H1 (cell line): ENCODE data around the gene RNF128. TPM values are rescaled to one million over a fixed set of nuclear protein-coding genes. Genes with fewer than 3 reads are reported as not detected.

ENCODE experiments used
- CTCF ChIA-PET: fragments of 300-600 bp; sonication (Branson Sonifier 250); formaldehyde crosslinking; loops from one replicate; lab custom pipeline; 2021; ENCODE audit not compliant: partially characterized antibody; lab: Charles Lee
- POLR2A ChIA-PET: fragments of 300-600 bp; sonication (Branson Sonifier 250); formaldehyde crosslinking; loops from one replicate; lab custom pipeline; 2021; ENCODE audit warnings: inconsistent platforms; ENCODE audit not compliant: partially characterized antibody; lab: Charles Lee
- DNase-seq, 2 experiments: peaks; one replicate each; pipeline versions ENCODE4 v3.0.0 to v3.0.0-alpha.2; 2010 to 2022; ENCODE audit warnings: low spot score in 2 of 2, low read depth in 1 of 2, mixed read lengths in 1 of 2
- FAIRE-seq: peaks from 2 replicates; lab custom pipeline; 2011; peaks lifted over from hg19 to GRCh38; lab: Jason Lieb, UNC
- H2AFZ ChIP-seq: 2 replicates; pipeline ENCODE4 v1.8.1; 2012; ENCODE audit warnings: low read length, inconsistent platforms
- H2AK5ac ChIP-seq: 2 replicates; pipeline ENCODE4 v1.6.1; 2013; ENCODE audit warnings: low read depth, low read length
- H2BK120ac ChIP-seq: replicated peaks from 2 replicates; pipeline ENCODE3; 2013; ENCODE audit warnings: low read depth, low read length, inconsistent platforms
- H2BK12ac ChIP-seq: 2 replicates; pipeline ENCODE4 v1.6.1; 2013; ENCODE audit warnings: low read depth, low read length
- H2BK15ac ChIP-seq: 2 replicates; pipeline ENCODE4 v1.6.1; 2013; ENCODE audit warnings: low read length
- H2BK20ac ChIP-seq: 2 replicates; pipeline ENCODE4 v1.6.1; 2013; ENCODE audit warnings: low read length
- H2BK5ac ChIP-seq: 2 replicates; pipeline ENCODE4 v1.6.1; 2013; ENCODE audit warnings: low read depth, low read length
- H3K14ac ChIP-seq: 2 replicates; pipeline ENCODE4 v1.6.1; 2013; ENCODE audit warnings: inconsistent platforms; ENCODE audit not compliant: insufficient read length
- H3K18ac ChIP-seq: 2 replicates; pipeline ENCODE4 v1.6.1; 2013; ENCODE audit warnings: low read length; ENCODE audit errors: extremely low read depth
- H3K23ac ChIP-seq: 2 replicates; pipeline ENCODE4 v1.6.1; 2013; ENCODE audit warnings: inconsistent platforms; ENCODE audit not compliant: insufficient read length
- H3K23me2 ChIP-seq: 2 replicates; pipeline ENCODE4 v1.6.1; 2013; ENCODE audit warnings: low read depth, low read length
- H3K27ac ChIP-seq: 2 replicates; pipeline ENCODE4 v1.6.1; 2011; ENCODE audit warnings: low read depth, low read length, inconsistent platforms
- H3K27me3 ChIP-seq, 4 experiments: replicated peaks in 1 of 4; 1 replicate in 1 of 4; 2 replicates in 3 of 4; pipeline versions ENCODE4 v1.6.1 to v1.8.1; 2011 to 2013; ENCODE audit warnings: low read length in 3 of 4, mild to moderate bottlenecking in 3 of 4, inconsistent platforms in 2 of 4, mixed read lengths in 2 of 4, moderate library complexity in 1 of 4; ENCODE audit not compliant: control insufficient read depth in 3 of 4, insufficient read depth in 3 of 4; ENCODE audit errors: extremely low read depth in 1 of 4
- H3K36me3 ChIP-seq, 4 experiments: 2 replicates each; pipeline versions ENCODE4 v1.6.1 to v1.8.1; 2011 to 2013; ENCODE audit warnings: mild to moderate bottlenecking in 4 of 4, low read length in 3 of 4, moderate library complexity in 2 of 4, control low read depth in 1 of 4, inconsistent platforms in 1 of 4; ENCODE audit not compliant: insufficient read depth in 4 of 4, control insufficient read depth in 2 of 4
- H3K4ac ChIP-seq: replicated peaks from 2 replicates; pipeline ENCODE3; 2013; ENCODE audit warnings: low read length, low read depth, mixed read lengths, inconsistent platforms; ENCODE audit not compliant: insufficient read length
- H3K4me1 ChIP-seq, 4 experiments: replicated peaks in 1 of 4; 1 replicate in 1 of 4; 2 replicates in 3 of 4; pipeline versions ENCODE4 v1.6.1 to v1.8.1; 2011 to 2013; ENCODE audit warnings: low read length in 3 of 4, inconsistent platforms in 2 of 4, mixed read lengths in 1 of 4; ENCODE audit not compliant: insufficient read depth in 4 of 4, control insufficient read depth in 3 of 4
- H3K4me2 ChIP-seq, 2 experiments: 2 replicates each; pipeline versions ENCODE4 v1.6.1 to v1.8.1; 2011 to 2013; ENCODE audit warnings: low read depth in 2 of 2, low read length in 2 of 2, control low read depth in 1 of 2, inconsistent platforms in 1 of 2, mild to moderate bottlenecking in 1 of 2; ENCODE audit not compliant: insufficient read depth in 1 of 2
- H3K4me3 ChIP-seq, 4 experiments: fragments of 200-600, 300-600 bp in 1 of 4; sonication (generic), shearing (Covaris generic), sonication (Bioruptor Twin) in 1 of 4; 2 replicates each; pipeline versions ENCODE4 v1.5.1 to v1.8.1; 2011 to 2016; ENCODE audit warnings: low read length in 4 of 4, low read depth in 3 of 4, control low read depth in 2 of 4, inconsistent platforms in 2 of 4, mild to moderate bottlenecking in 2 of 4, mixed read lengths in 1 of 4, moderate library complexity in 1 of 4; ENCODE audit not compliant: insufficient read depth in 2 of 4; ENCODE audit errors: extremely low read depth in 1 of 4
- H3K56ac ChIP-seq: replicated peaks from 2 replicates; pipeline ENCODE3; 2013; ENCODE audit warnings: low read depth, mild to moderate bottlenecking, mixed read lengths, low read length, inconsistent platforms; ENCODE audit not compliant: insufficient read length
- H3K79me1 ChIP-seq: 2 replicates; pipeline ENCODE4 v1.6.1; 2013; ENCODE audit warnings: low read depth, low read length, control low read depth
- H3K79me2 ChIP-seq, 2 experiments: 2 replicates each; pipeline versions ENCODE4 v1.6.1 to v1.8.1; 2012 to 2013; ENCODE audit warnings: low read length in 2 of 2, mild to moderate bottlenecking in 2 of 2, inconsistent platforms in 1 of 2; ENCODE audit not compliant: insufficient read depth in 2 of 2, control insufficient read depth in 1 of 2
- H3K9ac ChIP-seq, 4 experiments: replicated peaks in 1 of 4; 1 replicate in 1 of 4; 2 replicates in 3 of 4; pipeline versions ENCODE4 v1.6.1 to v1.8.1; 2011 to 2013; ENCODE audit warnings: low read depth in 3 of 4, low read length in 3 of 4, control low read depth in 2 of 4, mild to moderate bottlenecking in 2 of 4, moderate library complexity in 2 of 4, inconsistent platforms in 1 of 4; ENCODE audit errors: extremely low read depth in 1 of 4
- H3K9me3 ChIP-seq, 2 experiments: 2 replicates each; pipeline versions ENCODE4 v1.6.1 to v1.8.1; 2012 to 2013; ENCODE audit warnings: mild to moderate bottlenecking in 2 of 2, moderate library complexity in 2 of 2, control low read depth in 1 of 2, inconsistent platforms in 1 of 2, low read depth in 1 of 2, low read length in 1 of 2, mixed read lengths in 1 of 2; ENCODE audit not compliant: insufficient read depth in 2 of 2
- H4K20me1 ChIP-seq, 2 experiments: replicated peaks in 1 of 2; 2 replicates each; pipeline versions ENCODE3 to v1.8.1; 2011 to 2013; ENCODE audit warnings: inconsistent platforms in 2 of 2, low read length in 2 of 2, mild to moderate bottlenecking in 1 of 2; ENCODE audit not compliant: insufficient read depth in 2 of 2, control insufficient read depth in 1 of 2
- H4K5ac ChIP-seq: 2 replicates; pipeline ENCODE4 v1.6.1; 2013; ENCODE audit warnings: low read length, low read depth, mixed read lengths, inconsistent platforms; ENCODE audit not compliant: insufficient read length
- H4K8ac ChIP-seq: 2 replicates; pipeline ENCODE4 v1.8.0; 2013; ENCODE audit warnings: mild to moderate bottlenecking, moderate library complexity, low read length, inconsistent platforms; ENCODE audit not compliant: insufficient read depth; ENCODE audit errors: extremely low read depth
- H4K91ac ChIP-seq: replicated peaks from 2 replicates; pipeline ENCODE3; 2013; ENCODE audit warnings: low read length, mixed read lengths, inconsistent platforms; ENCODE audit not compliant: insufficient read length
- ASH2L ChIP-seq: fragments of 200-600, 300-600 bp; sonication (generic); IDR thresholded peaks from one replicate; pipeline ENCODE4 v1.7.1; 2017; ENCODE audit warnings: low read length
- JUN ChIP-seq: IDR thresholded peaks from 2 replicates; pipeline ENCODE4 v1.6.1; 2011; ENCODE audit warnings: low read depth, mild to moderate bottlenecking, improper control_type of control experiment, low read length
- KDM4A ChIP-seq: IDR thresholded peaks from one replicate; pipeline ENCODE4 v1.7.1; 2012; ENCODE audit warnings: low read depth, mild to moderate bottlenecking, moderate library complexity, low read length, inconsistent platforms; ENCODE audit not compliant: severe bottlenecking
- MAFK ChIP-seq: IDR thresholded peaks from 2 replicates; pipeline ENCODE4 v1.6.1; 2012; ENCODE audit warnings: low read depth, mild to moderate bottlenecking, improper control_type of control experiment, low read length
- MAX ChIP-seq: IDR thresholded peaks from 2 replicates; pipeline ENCODE4 v1.6.1; 2012; ENCODE audit warnings: inconsistent platforms
- PHF8 ChIP-seq: fragments of 200-600 bp; sonication (generic); conservative IDR thresholded peaks from 2 replicates; pipeline ENCODE4 v1.7.1; 2012; ENCODE audit warnings: low read depth, mild to moderate bottlenecking, inconsistent platforms, low read length, moderate library complexity
- RAD21 ChIP-seq, 2 experiments: IDR thresholded peaks in 1 of 2; conservative IDR thresholded peaks in 1 of 2; 2 replicates each; pipeline ENCODE4 v1.6.1; 2011; ENCODE audit warnings: low read depth in 2 of 2, low read length in 2 of 2, improper control_type of control experiment in 1 of 2, inconsistent platforms in 1 of 2, mild to moderate bottlenecking in 1 of 2, moderate library complexity in 1 of 2
- WGBS, 2 experiments: shearing (Covaris generic) in 1 of 2; methylation state at CpG; one replicate each; pipeline versions ENCODE4 v1.1.6 to v1.1.7; 2013 to 2015; ENCODE audit warnings: low lambda C conversion rate in 2 of 2, mixed read lengths in 2 of 2, inconsistent platforms in 1 of 2, low coverage in 1 of 2, missing lambda C conversion rate in 1 of 2; ENCODE audit not compliant: insufficient replicate concordance in 2 of 2, insufficient coverage in 1 of 2, insufficient read length in 1 of 2; ENCODE audit errors: extremely low coverage in 1 of 2, missing lambda C conversion rate in 1 of 2; 5-methylcytosine and 5-hydroxymethylcytosine counted together
- polyA plus RNA-seq, 7 experiments: library from polyadenylated mRNA; depleted of rRNA in 3 of 7; stranded (reverse) in 5 of 7; unstranded in 2 of 7; fragments of >200 nt in 5 of 7; fragments of 200-250 nt in 2 of 7; gene quantifications; 1 replicate in 5 of 7; 2 replicates in 1 of 7; 4 replicates in 1 of 7; pipeline versions ENCODE4 v1.2.1 to v1.2.3, GENCODE V29; 2011 to 2013; ENCODE audit warnings: missing spikeins in 2 of 7, mixed read lengths in 2 of 7
- total RNA-seq: library from RNA; stranded (reverse); fragmentation: NEBNext Ultra II Directional; extraction: Animal tissue kit (Norgen Biotek cat#: 25700); gene quantifications from 2 replicates; pipeline ENCODE4 v1.2.1, GENCODE V29; 2021

Gene RNF128
- total and polyA plus RNA-seq, 2 of the 8 experiments (the other 6 are each of a cell fraction or from before 2014, with no cell fraction given) = 0.74 to 2.0 TPM

DNA sequence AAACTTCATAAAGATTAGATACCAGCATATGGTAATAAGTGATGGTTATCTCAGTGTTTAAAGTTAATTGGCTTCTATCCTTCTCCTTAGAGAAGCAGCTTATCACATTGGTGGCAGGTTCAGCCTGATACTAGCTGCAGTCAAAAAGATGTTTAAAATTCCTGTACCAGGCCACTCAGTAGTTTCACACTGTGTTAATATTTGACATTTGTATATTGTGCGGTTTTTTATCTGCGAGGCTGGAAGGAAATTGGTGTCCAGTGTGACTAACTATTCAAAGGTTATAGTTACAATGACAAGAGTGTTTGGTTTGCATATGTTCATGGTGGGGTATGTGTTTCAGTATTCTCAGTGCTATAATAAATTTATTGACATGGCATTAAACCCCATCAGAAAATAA is 48.5 kb downstream of the RNF128 start:
- TF ChIP-seq KDM4A = no peak
- TF ChIP-seq MAX = no peak
- TF ChIP-seq ASH2L = no peak
- TF ChIP-seq RAD21 (IDR thresholded peaks at IDR 0.05 in 1 of 2, conservative IDR thresholded peaks at IDR 0.05 in 1 of 2; ENCODE audit: low read depth in 2 of 2, low read length in 2 of 2) = no peak
- TF ChIP-seq JUN = no peak
- TF ChIP-seq PHF8 = no peak
- TF ChIP-seq MAFK = no peak
- CTCF ChIA-PET = no interaction called here
- Histone ChIP-seq H3K56ac (no peak overlapping the region), H3K27ac (no peak overlapping the region), H3K79me2 (no peaks in the 10 kb centered on the region), H3K4me1 (no peaks in the 10 kb centered on the region), H3K18ac (no peak overlapping the region), H3K27me3 (no peaks in the 10 kb centered on the region), H2AK5ac (no peak overlapping the region), H3K79me1 (no peaks in the 10 kb centered on the region), H4K91ac (no peak overlapping the region), H3K9ac (no peak overlapping the region), H2BK120ac (no peak overlapping the region), H4K8ac (no peak overlapping the region), H3K9me3 (peaks cover 2 to 4% of the 10 kb centered on the region in 2 experiments; a peak in 1 of 4 replicates), H3K4me2 (no peak overlapping the region), H2BK12ac (no peak overlapping the region), H4K5ac (no peak overlapping the region), H2AFZ (no peak overlapping the region), H4K20me1 (no peaks in the 10 kb centered on the region), H3K14ac (no peak overlapping the region), H3K36me3 (no peaks in the 10 kb centered on the region), H3K4me3 (no peak overlapping the region), H3K23ac (no peak overlapping the region), H2BK5ac (no peak overlapping the region), H3K4ac (no peak overlapping the region), H3K23me2 (no peaks in the 10 kb centered on the region), H2BK20ac (no peak overlapping the region), H2BK15ac (no peak overlapping the region)
- POLR2A ChIA-PET = no interaction called here
- DNase-seq (no peak), FAIRE-seq (no peak)
- WGBS, 2 experiments = 70% methylated on average over 2 of the region's 2 CpGs; no CpG with 5 or more reads in 1 of the 2 experiments
